NB4 (cell line): Measurements from ENCODE around the gene ZNF581.

ENCODE experiments used
- CTCF ChIP-seq: IDR thresholded peaks from one replicate; pipeline ENCODE4 v1.5.1; 2012; ENCODE audit warnings: low read depth, low read length
- MAX ChIP-seq: IDR thresholded peaks from 2 replicates; pipeline ENCODE4 v1.6.1; 2011; ENCODE audit warnings: low read depth, low read length
- MYC ChIP-seq: IDR thresholded peaks from 2 replicates; pipeline ENCODE4 v1.6.1; 2011; ENCODE audit warnings: low read depth, low read length
- POLR2A ChIP-seq: IDR thresholded peaks from 2 replicates; pipeline ENCODE4 v1.6.1; 2011; ENCODE audit warnings: mild to moderate bottlenecking; ENCODE audit not compliant: insufficient read length; ENCODE audit errors: extremely low read depth

- no peak for TF ChIP-seq POLR2A
- no peak for TF ChIP-seq CTCF
- no peak for TF ChIP-seq MYC
- no peak for TF ChIP-seq MAX
These were observed 31.3 kb upstream of the ZNF581 start for GRCh38 chr19:55611983-55612645.
